RWPE2 (cell line): ENCODE data around the gene AGRP.

Experiments used
- ATAC-seq: fragments of 200-7000 bp; cut with Tn5 transposase; 3 replicates; pipeline ENCODE4 v1.9.1; 2021; ENCODE audit warnings: low read depth
- DNase-seq: peaks from one replicate; pipeline ENCODE4 v3.0.0-alpha.2; 2020; ENCODE audit warnings: low spot score
- H3K27ac ChIP-seq: fragments of 450-650 bp; 2 replicates; pipeline ENCODE4 v1.5.1; 2017; ENCODE audit warnings: mild to moderate bottlenecking; ENCODE audit not compliant: poor library complexity, severe bottlenecking
- H3K27me3 ChIP-seq: fragments of 250-450 bp; sonication (Bioruptor Pico); 2 replicates; pipeline ENCODE4 v1.5.1; 2021; ENCODE audit warnings: mild to moderate bottlenecking, moderate library complexity; ENCODE audit not compliant: insufficient read depth, poor library complexity, severe bottlenecking
- H3K36me3 ChIP-seq: fragments of 250-450 bp; sonication (Bioruptor Pico); 2 replicates; pipeline ENCODE4 v1.5.1; 2020; ENCODE audit warnings: low read depth, mild to moderate bottlenecking, moderate library complexity
- H3K4me1 ChIP-seq: fragments of 250-450 bp; sonication (Bioruptor Pico); 2 replicates; pipeline ENCODE4 v1.5.1; 2021; ENCODE audit warnings: mild to moderate bottlenecking, moderate library complexity; ENCODE audit not compliant: insufficient read depth, poor library complexity, severe bottlenecking
- H3K4me3 ChIP-seq: fragments of 250-450 bp; sonication (Bioruptor Pico); 2 replicates; pipeline ENCODE4 v1.5.1; 2021; ENCODE audit warnings: mild to moderate bottlenecking, moderate library complexity; ENCODE audit not compliant: severe bottlenecking
- H3K9me3 ChIP-seq: fragments of 250-450 bp; sonication (Bioruptor Pico); 2 replicates; pipeline ENCODE4 v1.5.1; 2021; ENCODE audit warnings: mild to moderate bottlenecking, moderate library complexity; ENCODE audit not compliant: severe bottlenecking
- TF ChIP-seq, protein P1 (sequence below): fragments of 450-650 bp; IDR thresholded peaks from one replicate; pipeline ENCODE4 v1.5.1; 2017; ENCODE audit warnings: mild to moderate bottlenecking, moderate library complexity; ENCODE audit not compliant: poor library complexity, severe bottlenecking

Gene AGRP

DNA sequence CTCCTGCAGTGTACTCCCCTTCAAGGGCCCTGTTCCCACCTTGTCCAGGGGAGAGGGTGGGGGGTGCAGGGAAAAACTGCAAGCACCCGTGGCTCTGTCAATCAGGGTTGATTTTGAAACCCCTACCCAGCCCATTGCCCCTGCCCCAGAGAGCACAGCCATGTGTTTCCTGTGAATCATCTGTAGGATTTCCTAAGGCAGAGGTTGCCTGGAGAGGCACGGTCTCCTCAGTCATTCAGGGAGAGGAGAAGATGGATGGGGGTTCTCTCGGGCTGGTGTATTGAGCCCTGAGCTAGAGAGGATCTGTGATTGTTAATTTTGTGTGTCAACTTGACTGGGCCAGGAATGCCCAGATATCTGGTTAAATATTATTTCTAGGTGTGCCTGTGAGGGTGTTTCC, 3.5 kb upstream of the AGRP start:
- ATAC-seq = no peak
- no peaks in the 10 kb centered on the region for H3K27me3 ChIP-seq

DNA sequence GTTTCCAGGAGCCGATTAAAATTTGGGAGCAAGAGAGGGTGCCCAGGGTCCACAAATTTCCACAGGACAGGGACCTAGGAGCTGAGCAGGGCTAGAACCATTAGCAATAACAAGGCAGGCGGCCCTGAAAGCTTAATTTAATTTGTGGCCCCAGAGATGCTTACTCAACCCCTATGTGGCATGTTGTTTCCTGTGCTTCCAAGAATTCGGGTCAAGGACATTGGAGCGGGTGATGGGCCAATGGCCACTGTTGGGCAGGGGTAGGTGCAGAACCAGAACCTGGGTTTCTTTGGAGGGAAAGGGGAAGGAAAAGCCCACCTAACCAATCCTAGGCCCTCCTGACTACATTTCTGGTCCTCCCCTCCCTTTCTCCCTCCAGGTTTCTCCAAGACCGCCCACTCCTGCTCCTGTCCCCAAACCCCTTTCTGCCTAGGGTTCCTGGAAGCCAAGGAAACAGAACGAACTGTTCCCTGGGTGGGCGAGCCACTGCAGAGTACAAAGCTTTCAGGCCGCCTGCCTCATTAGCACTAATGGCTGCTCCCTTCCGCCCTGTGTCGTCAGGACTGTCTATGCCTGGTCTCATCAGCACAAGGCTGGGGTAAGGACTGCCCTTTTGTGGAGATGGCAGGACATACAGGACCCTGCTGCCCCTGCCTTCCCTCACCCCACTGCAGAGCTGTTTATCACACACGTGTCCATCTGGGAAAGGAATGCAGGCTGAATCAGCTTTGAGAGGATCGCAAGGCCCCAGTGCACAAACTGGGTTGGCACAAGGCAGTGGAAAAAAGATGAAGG, 581 bp upstream of the AGRP start:
- no peak overlapping the region for H3K27ac ChIP-seq
- DNase-seq (no peak), ATAC-seq (no peak)
- H3K27me3 ChIP-seq = no peaks in the 10 kb centered on the region
- H3K36me3 ChIP-seq = no peaks in the 10 kb centered on the region
- H3K4me3 ChIP-seq = no peak overlapping the region
- H3K9me3 ChIP-seq = no peaks in the 10 kb centered on the region
- H3K4me1 ChIP-seq = peaks cover 10% of the 10 kb centered on the region
- TF ChIP-seq, protein P1, sequence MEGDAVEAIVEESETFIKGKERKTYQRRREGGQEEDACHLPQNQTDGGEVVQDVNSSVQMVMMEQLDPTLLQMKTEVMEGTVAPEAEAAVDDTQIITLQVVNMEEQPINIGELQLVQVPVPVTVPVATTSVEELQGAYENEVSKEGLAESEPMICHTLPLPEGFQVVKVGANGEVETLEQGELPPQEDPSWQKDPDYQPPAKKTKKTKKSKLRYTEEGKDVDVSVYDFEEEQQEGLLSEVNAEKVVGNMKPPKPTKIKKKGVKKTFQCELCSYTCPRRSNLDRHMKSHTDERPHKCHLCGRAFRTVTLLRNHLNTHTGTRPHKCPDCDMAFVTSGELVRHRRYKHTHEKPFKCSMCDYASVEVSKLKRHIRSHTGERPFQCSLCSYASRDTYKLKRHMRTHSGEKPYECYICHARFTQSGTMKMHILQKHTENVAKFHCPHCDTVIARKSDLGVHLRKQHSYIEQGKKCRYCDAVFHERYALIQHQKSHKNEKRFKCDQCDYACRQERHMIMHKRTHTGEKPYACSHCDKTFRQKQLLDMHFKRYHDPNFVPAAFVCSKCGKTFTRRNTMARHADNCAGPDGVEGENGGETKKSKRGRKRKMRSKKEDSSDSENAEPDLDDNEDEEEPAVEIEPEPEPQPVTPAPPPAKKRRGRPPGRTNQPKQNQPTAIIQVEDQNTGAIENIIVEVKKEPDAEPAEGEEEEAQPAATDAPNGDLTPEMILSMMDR = no peak

More for the DNA sequence above, 3.5 kb upstream of the AGRP start:
- H3K36me3 ChIP-seq = no peaks in the 10 kb centered on the region
- TF ChIP-seq, protein P1 = no peak
- no peaks in the 10 kb centered on the region for H3K9me3 ChIP-seq
- H3K27ac ChIP-seq = no peak overlapping the region
- no peak for DNase-seq
- H3K4me1 ChIP-seq = peaks cover 3% of the 10 kb centered on the region
- no peak overlapping the region for H3K4me3 ChIP-seq

DNA sequence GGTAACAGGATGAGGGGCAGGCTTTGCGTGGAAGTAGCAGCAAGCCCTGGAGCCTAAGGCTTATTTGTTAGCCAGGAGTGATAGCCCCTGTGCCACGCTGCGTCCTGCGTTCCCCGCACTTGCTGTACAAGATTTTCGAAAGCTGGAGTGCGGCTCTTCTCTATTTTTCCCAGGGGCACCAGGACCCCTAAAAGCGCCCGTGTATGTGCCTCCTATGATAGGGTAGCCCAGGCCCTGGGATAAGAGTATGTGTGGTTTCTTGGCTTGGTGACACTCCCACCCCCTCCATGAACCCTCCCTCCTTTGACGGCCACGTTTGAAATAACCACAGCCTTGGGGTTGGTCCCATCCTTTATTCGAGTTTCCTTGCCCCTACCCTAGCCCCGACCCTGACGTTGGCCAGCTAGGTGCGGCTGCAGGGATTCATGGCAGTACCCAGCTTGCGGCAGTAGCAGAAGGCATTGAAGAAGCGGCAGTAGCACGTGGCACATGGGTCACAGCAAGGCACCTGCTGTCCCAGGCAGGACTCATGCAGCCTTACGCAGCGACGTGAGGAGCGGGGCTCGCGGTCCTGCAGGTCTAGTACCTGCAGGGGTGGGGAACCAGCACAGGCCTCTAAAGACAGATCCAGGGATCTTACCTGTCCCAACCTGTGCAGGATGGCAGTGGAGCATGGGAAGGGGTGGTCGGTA, 968 bp downstream of the AGRP start:
- TF ChIP-seq, protein P1 = no peak
- Histone ChIP-seq H3K4me3 (no peak overlapping the region), H3K27ac (no peak overlapping the region), H3K36me3 (no peaks in the 10 kb centered on the region), H3K4me1 (peaks cover 14% of the 10 kb centered on the region), H3K9me3 (no peaks in the 10 kb centered on the region), H3K27me3 (no peaks in the 10 kb centered on the region)
- ATAC-seq = no peak
- no peak for DNase-seq

DNA sequence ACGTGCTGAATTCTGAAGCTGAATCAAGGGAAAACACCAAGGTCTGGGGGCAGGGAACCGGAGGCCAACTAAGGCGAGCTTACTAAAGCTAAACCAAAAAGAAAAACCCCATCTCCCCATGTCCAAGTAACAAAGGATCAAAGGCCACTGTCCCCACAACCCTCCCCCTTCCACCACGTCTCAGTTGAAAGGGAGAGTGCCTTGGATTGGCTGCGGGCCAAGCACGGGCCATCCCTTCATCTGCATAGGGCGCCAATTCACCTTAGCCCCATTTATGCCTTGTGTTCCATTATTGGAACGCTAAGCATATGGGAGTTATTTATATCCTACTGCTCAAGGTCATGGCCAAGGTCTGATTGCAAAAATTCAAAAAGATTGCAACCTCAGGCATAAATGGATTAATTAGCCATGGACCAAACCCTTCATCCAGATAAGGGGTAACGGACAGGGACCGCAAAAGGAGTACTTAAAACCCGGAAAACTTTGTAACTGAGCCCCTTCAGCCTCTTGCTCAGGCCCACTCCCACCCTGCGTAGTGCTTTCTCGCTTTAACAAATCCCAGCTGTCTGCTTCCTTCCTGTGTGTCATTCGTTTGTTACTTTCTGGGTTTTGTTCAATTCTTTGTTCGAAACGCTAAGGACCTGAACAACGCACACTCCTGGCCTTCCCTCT, 1.6 kb downstream of the AGRP start:
- TF ChIP-seq, protein P1 = no peak
- Histone ChIP-seq H3K4me3 (peak overlapping the region; percentile 54), H3K27me3 (no peaks in the 10 kb centered on the region), H3K4me1 (peaks cover 14% of the 10 kb centered on the region), H3K9me3 (no peaks in the 10 kb centered on the region), H3K27ac (no peak overlapping the region), H3K36me3 (no peaks in the 10 kb centered on the region)
- no peak; the same call in 2 of the 3 replicates for ATAC-seq
- no peak for DNase-seq
